ENCODE results near the gene NFATC2.

The NFATC2 gene

GRCh38 chr20:51498765-51499540, 43.6 kb downstream of the NFATC2 start:
- Histone ChIP-seq H3K4me3 (ENCODE audit: insufficient read length, low read depth) (no peak overlapping the region), H3K4me1 (ENCODE audit: insufficient read depth, insufficient read length) (peaks cover 6% of the 10 kb centered on the region), H3K9ac (ENCODE audit: insufficient read length, low read depth) (no peak overlapping the region), H3K36me3 (ENCODE audit: insufficient read depth, insufficient read length, low read length) (no peaks in the 10 kb centered on the region), H3K9me3 (ENCODE audit: insufficient read depth, low read length) (no peaks in the 10 kb centered on the region), H3K27me3 (ENCODE audit: insufficient read depth, insufficient read length) (no peaks in the 10 kb centered on the region)
- TF ChIP-seq ZNF274 (IDR thresholded peaks at IDR 0.05; ENCODE audit: low read depth, low read length): no peak
- no peak for TF ChIP-seq YY1 (IDR thresholded peaks at IDR 0.05; ENCODE audit: insufficient read depth, insufficient read length)
- no peak for TF ChIP-seq SUZ12 (IDR thresholded peaks at IDR 0.05; ENCODE audit: extremely low read depth, insufficient read depth, insufficient read length)
- no peak for DNase-seq (ENCODE audit: low read depth, low spot score)

GRCh38 chr20:51497542-51498467, 44.7 kb downstream of the NFATC2 start:
- Histone ChIP-seq H3K9me3 (ENCODE audit: insufficient read depth, low read length) (no peaks in the 10 kb centered on the region), H3K27me3 (ENCODE audit: insufficient read depth, insufficient read length) (no peaks in the 10 kb centered on the region), H3K36me3 (ENCODE audit: insufficient read depth, insufficient read length, low read length) (no peaks in the 10 kb centered on the region), H3K4me3 (ENCODE audit: insufficient read length, low read depth) (no peak overlapping the region), H3K9ac (ENCODE audit: insufficient read length, low read depth) (no peak overlapping the region), H3K4me1 (ENCODE audit: insufficient read depth, insufficient read length) (peaks cover 6% of the 10 kb centered on the region)
- TF ChIP-seq SUZ12 (IDR thresholded peaks at IDR 0.05; ENCODE audit: extremely low read depth, insufficient read depth, insufficient read length) (no peak), ZNF274 (IDR thresholded peaks at IDR 0.05; ENCODE audit: low read depth, low read length) (no peak), YY1 (IDR thresholded peaks at IDR 0.05; ENCODE audit: insufficient read depth, insufficient read length) (no peak)
- no peak for DNase-seq (ENCODE audit: low read depth, low spot score)

- no peak for DNase-seq (ENCODE audit: low read depth, low spot score)
- Histone ChIP-seq H3K4me3 (ENCODE audit: insufficient read length, low read depth) (no peak overlapping the region), H3K9ac (ENCODE audit: insufficient read length, low read depth) (no peak overlapping the region), H3K9me3 (ENCODE audit: insufficient read depth, low read length) (no peaks in the 10 kb centered on the region), H3K36me3 (ENCODE audit: insufficient read depth, insufficient read length, low read length) (no peaks in the 10 kb centered on the region), H3K4me1 (ENCODE audit: insufficient read depth, insufficient read length) (peaks cover 13% of the 10 kb centered on the region), H3K27me3 (ENCODE audit: insufficient read depth, insufficient read length) (no peaks in the 10 kb centered on the region)
- TF ChIP-seq SUZ12 (IDR thresholded peaks at IDR 0.05; ENCODE audit: extremely low read depth, insufficient read depth, insufficient read length) (no peak), YY1 (IDR thresholded peaks at IDR 0.05; ENCODE audit: insufficient read depth, insufficient read length) (no peak), ZNF274 (IDR thresholded peaks at IDR 0.05; ENCODE audit: low read depth, low read length) (no peak)
Observed at GRCh38 chr20:51496964-51497363, 45.6 kb downstream of the NFATC2 start.

- H3K4me1 ChIP-seq (ENCODE audit: insufficient read depth, insufficient read length): peaks cover 13% of the 10 kb centered on the region
- DNase-seq (ENCODE audit: low read depth, low spot score): no peak
Observed at GRCh38 chr20:51495921-51496545, 46.5 kb downstream of the NFATC2 start.

GRCh38 chr20:51495291-51495690, 47.2 kb downstream of the NFATC2 start:
- Histone ChIP-seq H3K36me3 (ENCODE audit: insufficient read depth, insufficient read length, low read length) (no peaks in the 10 kb centered on the region), H3K9ac (ENCODE audit: insufficient read length, low read depth) (no peak overlapping the region), H3K4me1 (ENCODE audit: insufficient read depth, insufficient read length) (peaks cover 13% of the 10 kb centered on the region), H3K4me3 (ENCODE audit: insufficient read length, low read depth) (no peak overlapping the region), H3K27me3 (ENCODE audit: insufficient read depth, insufficient read length) (no peaks in the 10 kb centered on the region), H3K9me3 (ENCODE audit: insufficient read depth, low read length) (no peaks in the 10 kb centered on the region)
- DNase-seq (ENCODE audit: low read depth, low spot score): no peak
- TF ChIP-seq ZNF274 (IDR thresholded peaks at IDR 0.05; ENCODE audit: low read depth, low read length): no peak
- TF ChIP-seq SUZ12 (IDR thresholded peaks at IDR 0.05; ENCODE audit: extremely low read depth, insufficient read depth, insufficient read length): no peak
- no peak for TF ChIP-seq YY1 (IDR thresholded peaks at IDR 0.05; ENCODE audit: insufficient read depth, insufficient read length)

More at GRCh38 chr20:51495921-51496545, 46.5 kb downstream of the NFATC2 start:
- Histone ChIP-seq H3K4me3 (ENCODE audit: insufficient read length, low read depth) (no peak overlapping the region), H3K27me3 (ENCODE audit: insufficient read depth, insufficient read length) (no peaks in the 10 kb centered on the region), H3K36me3 (ENCODE audit: insufficient read depth, insufficient read length, low read length) (no peaks in the 10 kb centered on the region), H3K9me3 (ENCODE audit: insufficient read depth, low read length) (no peaks in the 10 kb centered on the region), H3K9ac (ENCODE audit: insufficient read length, low read depth) (no peak overlapping the region)
- no peak for TF ChIP-seq SUZ12 (IDR thresholded peaks at IDR 0.05; ENCODE audit: extremely low read depth, insufficient read depth, insufficient read length)
- TF ChIP-seq ZNF274 (IDR thresholded peaks at IDR 0.05; ENCODE audit: low read depth, low read length): no peak
- no peak for TF ChIP-seq YY1 (IDR thresholded peaks at IDR 0.05; ENCODE audit: insufficient read depth, insufficient read length)

GRCh38 chr20:51494241-51495110, 48.0 kb downstream of the NFATC2 start:
- no peak for DNase-seq (ENCODE audit: low read depth, low spot score)
- Histone ChIP-seq H3K9ac (ENCODE audit: insufficient read length, low read depth) (no peak overlapping the region), H3K4me1 (ENCODE audit: insufficient read depth, insufficient read length) (peaks cover 13% of the 10 kb centered on the region), H3K27me3 (ENCODE audit: insufficient read depth, insufficient read length) (no peaks in the 10 kb centered on the region), H3K36me3 (ENCODE audit: insufficient read depth, insufficient read length, low read length) (no peaks in the 10 kb centered on the region), H3K9me3 (ENCODE audit: insufficient read depth, low read length) (no peaks in the 10 kb centered on the region), H3K4me3 (ENCODE audit: insufficient read length, low read depth) (no peak overlapping the region)
- TF ChIP-seq SUZ12 (IDR thresholded peaks at IDR 0.05; ENCODE audit: extremely low read depth, insufficient read depth, insufficient read length) (no peak), YY1 (IDR thresholded peaks at IDR 0.05; ENCODE audit: insufficient read depth, insufficient read length) (no peak), ZNF274 (IDR thresholded peaks at IDR 0.05; ENCODE audit: low read depth, low read length) (no peak)

All from NT2/D1 (cell line).